Measurements from ENCODE around the gene KXD1. TPM values are rescaled to one million over a fixed set of nuclear protein-coding genes. Genes with fewer than 3 reads are reported as not detected.

Gene KXD1
- polyA plus RNA-seq, 6 donors from 2014 or later: 75.3 to 108 (median 84.5) TPM

DNA sequence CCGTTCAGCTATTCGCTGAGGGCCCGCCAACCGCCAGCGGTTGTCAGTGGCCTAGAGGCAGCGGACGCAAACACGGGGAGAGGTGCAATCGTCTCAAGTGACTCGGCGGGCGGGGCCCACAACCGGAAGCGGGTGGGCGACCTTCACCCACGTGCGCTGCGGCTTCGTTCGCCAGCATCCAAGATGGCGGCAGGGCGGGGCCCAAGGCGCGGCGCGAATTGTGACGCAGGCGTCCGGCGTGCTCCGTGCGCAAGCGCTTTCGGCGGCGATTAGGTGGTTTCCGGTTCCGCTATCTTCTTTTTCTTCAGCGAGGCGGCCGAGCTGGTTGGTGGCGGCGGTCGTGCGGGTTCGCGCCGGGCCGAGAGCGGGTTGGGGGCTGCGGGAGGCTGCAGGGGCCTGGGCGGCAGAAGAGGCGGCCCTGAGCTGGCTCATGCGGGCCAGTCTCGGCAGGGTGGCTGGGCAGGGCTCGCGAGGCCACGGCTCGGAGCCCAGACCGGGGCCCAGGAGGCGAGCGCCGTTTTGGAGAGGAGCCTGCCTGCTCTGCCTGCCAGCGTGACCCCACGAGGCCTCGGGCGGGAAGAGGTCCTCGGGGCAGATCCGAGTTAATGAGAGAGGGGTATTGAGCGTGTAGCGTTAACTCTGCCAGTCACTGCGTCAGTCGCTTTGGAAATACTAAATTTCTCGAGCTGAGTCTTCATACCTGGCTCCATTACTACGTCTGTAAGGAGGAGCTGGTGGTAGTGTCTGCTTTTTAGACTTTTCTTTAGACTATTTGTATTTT lies 14.1 kb downstream of the KXD1 start, which contains the start of gene UBA52:
TSS of gene UBA52 (plus strand) at position 294 of the 781 bp plus-strand sequence. CDS start 1,444 bp downstream, outside the sequence.
- Mint-ChIP-seq H3K27me3 (no peaks in the 10 kb centered on the region), H3K27ac (peak within 1 kb of the TSS; percentile 96 to 100 (median 98)), H3K4me1 (peaks cover 21 to 36% (median 29%) of the 10 kb centered on the region in 3 donors), H3K36me3 (peaks cover 0 to 10% of the 10 kb centered on the region in 2 donors), H3K9me3 (no peaks in the 10 kb centered on the region), H3K4me3 (peak within 1 kb of the TSS; percentile 91 to 98 (median 96))
- peak; percentile 100 for DNase-seq
- peak; percentile 91 to 92 for ATAC-seq (ENCODE audit: low read depth in 2 of 2)

DNA sequence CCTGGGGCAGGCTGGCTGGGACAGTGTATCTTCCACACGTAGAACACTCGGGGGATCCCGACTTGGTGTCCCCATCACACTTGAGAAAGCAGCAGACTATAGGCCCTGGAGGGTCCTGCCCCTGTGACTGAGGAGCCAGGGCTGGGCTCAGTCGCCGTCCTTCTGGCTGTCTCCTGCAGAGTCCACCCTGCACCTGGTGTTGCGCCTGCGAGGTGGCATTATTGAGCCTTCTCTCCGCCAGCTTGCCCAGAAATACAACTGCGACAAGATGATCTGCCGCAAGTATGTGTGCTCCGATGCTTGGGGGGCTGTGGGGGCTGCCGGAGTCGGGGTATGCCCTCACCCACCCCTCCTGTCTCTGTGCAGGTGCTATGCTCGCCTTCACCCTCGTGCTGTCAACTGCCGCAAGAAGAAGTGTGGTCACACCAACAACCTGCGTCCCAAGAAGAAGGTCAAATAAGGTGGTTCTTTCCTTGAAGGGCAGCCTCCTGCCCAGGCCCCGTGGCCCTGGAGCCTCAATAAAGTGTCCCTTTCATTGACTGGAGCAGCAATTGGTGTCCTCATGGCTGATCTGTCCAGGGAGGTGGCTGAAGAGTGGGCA lies 17.1 kb downstream of the KXD1 start:
- Mint-ChIP-seq H3K9me3 (no peaks in the 10 kb centered on the region), H3K36me3 (peaks cover 0 to 10% of the 10 kb centered on the region in 2 donors), H3K27me3 (no peaks in the 10 kb centered on the region), H3K4me3 (peak overlapping the region in 4 of 8 donors; percentile 12 to 71 (median 38)), H3K27ac (peak overlapping the region in 2 of 6 donors; percentile 15 to 76), H3K4me1 (peaks cover 21 to 36% (median 27%) of the 10 kb centered on the region in 3 donors)
- ATAC-seq (ENCODE audit: low read depth in 2 of 2) (no peak), DNase-seq (no peak)

DNA sequence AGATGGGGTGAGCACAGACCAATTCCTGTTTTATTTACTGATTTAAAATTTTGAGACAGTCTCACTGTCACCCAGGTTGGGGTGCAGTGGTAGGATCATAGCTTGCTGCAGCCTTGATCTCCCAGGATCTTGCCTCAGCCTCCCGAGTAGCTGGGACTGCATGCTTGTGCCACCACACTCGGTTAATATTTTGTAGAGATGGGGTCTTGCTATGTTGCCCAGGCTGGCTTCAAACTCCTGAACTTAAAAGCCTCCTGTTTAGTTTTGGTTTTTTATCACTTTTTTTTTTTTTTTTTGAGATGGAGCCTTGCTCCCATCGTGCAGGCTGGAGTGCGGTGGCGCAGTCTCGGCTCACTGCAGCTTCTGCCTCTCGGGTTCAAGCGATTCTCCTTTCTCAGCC lies 18.7 kb downstream of the KXD1 start:
- ATAC-seq (ENCODE audit: low read depth in 2 of 2): no peak
- Mint-ChIP-seq H3K36me3 (peaks cover 0 to 10% of the 10 kb centered on the region in 2 donors), H3K4me3 (peak overlapping the region in 1 of 8 donors; percentile 45), H3K4me1 (peaks cover 18 to 33% (median 25%) of the 10 kb centered on the region in 3 donors), H3K27ac (no peak overlapping the region), H3K27me3 (no peaks in the 10 kb centered on the region), H3K9me3 (no peaks in the 10 kb centered on the region)
- no peak for DNase-seq

DNA sequence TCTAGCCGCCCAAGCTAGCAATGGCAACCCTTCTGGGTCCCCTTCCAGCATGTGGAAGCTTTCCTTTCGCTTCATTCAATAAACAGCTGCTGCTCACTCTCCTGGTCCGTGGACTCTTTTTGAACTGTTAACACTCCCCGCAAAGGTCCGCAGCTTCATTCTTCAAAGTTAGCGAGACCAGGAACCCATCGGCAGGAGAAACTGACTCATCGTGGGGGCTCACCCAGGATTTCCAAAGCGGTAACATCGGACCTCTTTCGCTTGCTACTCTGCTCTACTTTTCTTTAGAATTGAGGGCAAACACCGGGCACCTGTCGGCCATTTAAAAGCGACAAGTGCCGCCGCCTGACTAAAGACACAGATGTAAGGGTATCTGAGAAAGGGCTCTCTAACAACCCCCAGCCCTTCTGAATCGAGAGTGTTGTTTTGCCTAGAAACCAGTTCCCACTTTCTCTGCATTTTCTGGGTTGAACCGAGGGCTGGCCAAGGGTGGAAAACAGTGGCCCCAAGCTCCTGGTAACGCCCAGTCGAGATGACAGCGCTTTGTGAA lies 19.8 kb downstream of the KXD1 start:
- H3K36me3 Mint-ChIP-seq: peaks cover 0 to 10% of the 10 kb centered on the region in 2 donors
- no peak for ATAC-seq (ENCODE audit: low read depth in 2 of 2)
- DNase-seq: no peak
- peak overlapping the region in 3 of 8 donors; percentile 6 to 45 (median 15) for H3K4me3 Mint-ChIP-seq
- peaks cover 9 to 24% (median 18%) of the 10 kb centered on the region in 3 donors for H3K4me1 Mint-ChIP-seq
- no peaks in the 10 kb centered on the region for H3K9me3 Mint-ChIP-seq
- no peaks in the 10 kb centered on the region for H3K27me3 Mint-ChIP-seq
- H3K27ac Mint-ChIP-seq: peak overlapping the region in 2 of 6 donors; percentile 54 to 75

DNA sequence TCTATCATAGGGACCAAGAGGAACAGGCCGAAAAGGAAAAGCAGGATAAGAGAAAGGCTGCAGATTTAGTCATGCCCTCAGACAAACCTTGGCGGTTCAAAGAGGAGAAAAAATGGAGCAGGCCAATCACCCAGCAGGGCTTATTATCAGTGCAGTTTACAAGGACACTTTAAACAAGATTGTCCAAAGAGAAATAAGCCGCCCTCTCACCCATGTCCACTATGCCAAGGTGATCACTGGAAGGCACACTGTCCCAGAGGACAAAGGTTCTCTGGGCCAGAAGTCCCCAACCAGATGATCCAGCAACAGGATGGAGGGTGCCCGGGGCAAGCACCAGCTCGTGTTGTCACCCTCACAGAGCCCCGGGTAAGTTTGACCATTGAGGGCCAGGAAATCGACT lies 22.6 kb downstream of the KXD1 start:
- Mint-ChIP-seq H3K4me3 (no peak overlapping the region), H3K9me3 (no peaks in the 10 kb centered on the region), H3K27ac (no peak overlapping the region), H3K27me3 (no peaks in the 10 kb centered on the region), H3K4me1 (peaks cover 2 to 6% (median 3%) of the 10 kb centered on the region in 3 donors), H3K36me3 (no peaks in the 10 kb centered on the region)
- DNase-seq: no peak
- ATAC-seq (ENCODE audit: low read depth in 2 of 2): no peak

DNA sequence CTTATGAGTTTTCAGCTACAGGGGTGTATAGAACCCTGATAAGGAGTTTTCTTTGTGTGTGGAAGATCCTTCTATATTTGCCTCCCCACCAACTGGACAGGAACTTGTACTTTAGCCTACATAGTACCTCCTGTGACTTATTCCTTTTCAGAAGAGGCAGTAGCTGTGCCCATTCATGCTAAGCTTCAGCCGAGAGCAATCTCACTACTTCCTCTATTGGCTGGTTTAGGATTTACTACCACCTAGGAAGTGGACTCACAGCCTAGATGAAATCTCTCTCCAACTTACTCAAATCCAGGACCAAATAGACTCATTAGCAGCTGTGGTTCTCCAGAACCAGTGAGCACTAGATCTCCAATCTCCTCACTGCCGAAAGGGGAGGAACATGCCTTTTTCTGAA lies 28.6 kb downstream of the KXD1 start:
- no peaks in the 10 kb centered on the region for H3K36me3 Mint-ChIP-seq
- H3K4me3 Mint-ChIP-seq: peak overlapping the region in 5 of 8 donors; percentile 13 to 83 (median 34)
- H3K27me3 Mint-ChIP-seq: no peaks in the 10 kb centered on the region
- H3K9me3 Mint-ChIP-seq: no peaks in the 10 kb centered on the region
- H3K27ac Mint-ChIP-seq: peak overlapping the region in 1 of 6 donors; percentile 71
- H3K4me1 Mint-ChIP-seq: peaks cover 29 to 47% (median 46%) of the 10 kb centered on the region in 3 donors
- ATAC-seq (ENCODE audit: low read depth in 2 of 2): no peak
- no peak for DNase-seq

DNA sequence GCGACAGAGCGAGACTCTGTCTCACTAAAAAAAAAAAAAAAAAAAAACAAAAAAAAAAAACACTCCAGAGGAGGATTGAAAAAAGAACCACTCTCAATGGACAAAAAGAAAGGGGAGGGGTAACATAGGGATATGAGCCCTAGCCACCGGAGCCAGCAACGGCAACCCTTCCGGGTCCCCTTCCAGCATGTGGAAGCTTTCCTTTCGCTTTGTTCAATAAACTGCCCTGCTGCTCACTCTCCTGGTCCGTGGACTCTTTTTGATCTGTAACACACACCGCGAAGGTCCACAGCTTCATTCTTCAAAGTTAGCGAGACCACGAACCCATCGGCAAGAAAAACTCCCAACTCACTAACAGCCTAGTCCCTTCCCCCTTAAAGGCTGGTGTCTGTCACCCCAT lies 29.9 kb downstream of the KXD1 start:
- Mint-ChIP-seq H3K27me3 (no peaks in the 10 kb centered on the region), H3K4me3 (peak overlapping the region in 6 of 8 donors; percentile 13 to 94 (median 86)), H3K9me3 (no peaks in the 10 kb centered on the region), H3K27ac (peak overlapping the region in 3 of 6 donors; percentile 83 to 96 (median 86)), H3K4me1 (peaks cover 29 to 49% (median 46%) of the 10 kb centered on the region in 3 donors), H3K36me3 (no peaks in the 10 kb centered on the region)
- DNase-seq: no peak
- no peak for ATAC-seq (ENCODE audit: low read depth in 2 of 2)

DNA sequence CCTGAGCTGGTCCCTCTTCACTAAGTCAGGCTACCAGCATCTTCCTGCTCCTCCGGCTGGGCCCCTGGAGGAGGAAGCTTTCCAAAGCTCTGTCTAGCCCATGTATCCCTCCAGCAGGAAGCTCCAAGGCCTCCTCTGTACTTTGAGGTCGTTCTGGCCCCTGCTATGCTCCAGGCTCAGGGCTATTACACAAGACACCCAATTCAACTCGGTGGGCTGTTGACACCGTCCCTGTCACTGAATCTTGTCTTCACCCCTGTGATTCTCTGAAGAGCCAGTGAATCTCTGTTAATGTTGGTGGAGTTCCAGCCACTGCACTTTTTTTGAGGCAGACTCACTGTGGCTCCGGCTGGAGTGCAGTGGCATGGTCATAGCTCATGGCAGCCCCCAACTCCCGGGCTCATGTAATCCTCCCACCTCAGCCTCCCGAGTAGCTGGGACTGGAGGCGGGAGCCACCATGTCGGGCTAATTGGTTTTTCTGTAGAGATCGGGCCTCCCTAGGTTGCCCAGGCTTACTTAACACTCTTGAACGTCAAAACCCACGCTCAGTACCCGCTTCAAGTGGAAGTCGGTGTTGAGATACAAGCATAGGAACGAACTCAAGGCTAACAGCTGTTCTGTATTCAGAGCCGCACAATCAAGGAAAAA lies 30.4 kb downstream of the KXD1 start:
- Mint-ChIP-seq H3K36me3 (no peaks in the 10 kb centered on the region), H3K4me1 (peaks cover 29 to 49% (median 46%) of the 10 kb centered on the region in 3 donors), H3K27ac (peak overlapping the region; percentile 22 to 97 (median 88)), H3K9me3 (no peaks in the 10 kb centered on the region), H3K4me3 (peak overlapping the region; percentile 83 to 95 (median 90)), H3K27me3 (no peaks in the 10 kb centered on the region)
- DNase-seq (no peak), ATAC-seq (ENCODE audit: low read depth in 2 of 2) (no peak)

DNA sequence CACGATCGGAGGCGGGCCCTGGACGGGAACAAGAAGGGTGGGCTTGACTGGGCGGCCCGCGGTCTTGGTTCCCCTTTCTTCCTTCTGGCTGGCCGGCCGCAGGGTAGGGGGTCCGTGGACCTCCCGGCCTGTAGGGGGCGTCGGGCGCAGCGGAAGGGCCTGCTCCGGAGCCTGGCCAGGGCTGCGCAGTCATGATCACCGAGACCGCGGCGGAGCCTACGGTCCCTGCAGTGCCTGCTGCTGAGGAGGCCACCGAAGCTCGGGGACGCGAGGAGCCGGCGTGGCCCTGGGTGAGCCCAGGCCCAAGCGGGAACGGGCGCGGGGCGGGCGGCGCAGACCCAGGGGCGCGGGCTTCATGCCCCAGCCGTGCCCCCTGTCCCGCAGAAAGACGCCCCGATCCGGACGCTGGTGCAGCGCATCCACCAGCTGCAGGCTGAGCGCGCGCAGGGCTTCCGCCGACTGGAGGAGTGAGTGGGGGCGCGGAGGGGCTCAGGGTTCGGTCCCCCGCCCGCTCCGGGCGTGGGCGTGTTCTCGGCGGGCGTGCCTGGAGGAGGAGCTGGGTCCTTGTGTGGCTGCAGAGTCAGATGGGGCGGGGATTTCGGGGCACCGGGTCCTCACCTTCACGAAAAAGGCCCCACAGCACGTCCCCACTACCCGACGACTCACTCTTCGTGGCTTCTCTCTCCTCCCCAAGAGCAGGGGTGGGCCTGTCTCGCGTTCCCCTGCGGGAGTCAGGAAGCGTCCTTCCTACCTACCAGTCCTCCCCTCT lies 31.1 kb downstream of the KXD1 start, which contains the start of gene REX1BD:
TSS of gene REX1BD (plus strand) at position 188 of the 769 bp plus-strand sequence. CDS start at position 192, 4 bp downstream.
- ATAC-seq (ENCODE audit: low read depth in 2 of 2) (peak; percentile 76 to 77), DNase-seq (peak; percentile 89)
- no peaks in the 10 kb centered on the region for H3K9me3 Mint-ChIP-seq
- H3K27me3 Mint-ChIP-seq: no peaks in the 10 kb centered on the region
- peaks cover 29 to 51% (median 49%) of the 10 kb centered on the region in 3 donors for H3K4me1 Mint-ChIP-seq
- peak within 1 kb of the TSS; percentile 39 to 97 (median 92) for H3K27ac Mint-ChIP-seq
- H3K4me3 Mint-ChIP-seq: peak within 1 kb of the TSS; percentile 83 to 95 (median 90)
- H3K36me3 Mint-ChIP-seq: no peaks in the 10 kb centered on the region

DNA sequence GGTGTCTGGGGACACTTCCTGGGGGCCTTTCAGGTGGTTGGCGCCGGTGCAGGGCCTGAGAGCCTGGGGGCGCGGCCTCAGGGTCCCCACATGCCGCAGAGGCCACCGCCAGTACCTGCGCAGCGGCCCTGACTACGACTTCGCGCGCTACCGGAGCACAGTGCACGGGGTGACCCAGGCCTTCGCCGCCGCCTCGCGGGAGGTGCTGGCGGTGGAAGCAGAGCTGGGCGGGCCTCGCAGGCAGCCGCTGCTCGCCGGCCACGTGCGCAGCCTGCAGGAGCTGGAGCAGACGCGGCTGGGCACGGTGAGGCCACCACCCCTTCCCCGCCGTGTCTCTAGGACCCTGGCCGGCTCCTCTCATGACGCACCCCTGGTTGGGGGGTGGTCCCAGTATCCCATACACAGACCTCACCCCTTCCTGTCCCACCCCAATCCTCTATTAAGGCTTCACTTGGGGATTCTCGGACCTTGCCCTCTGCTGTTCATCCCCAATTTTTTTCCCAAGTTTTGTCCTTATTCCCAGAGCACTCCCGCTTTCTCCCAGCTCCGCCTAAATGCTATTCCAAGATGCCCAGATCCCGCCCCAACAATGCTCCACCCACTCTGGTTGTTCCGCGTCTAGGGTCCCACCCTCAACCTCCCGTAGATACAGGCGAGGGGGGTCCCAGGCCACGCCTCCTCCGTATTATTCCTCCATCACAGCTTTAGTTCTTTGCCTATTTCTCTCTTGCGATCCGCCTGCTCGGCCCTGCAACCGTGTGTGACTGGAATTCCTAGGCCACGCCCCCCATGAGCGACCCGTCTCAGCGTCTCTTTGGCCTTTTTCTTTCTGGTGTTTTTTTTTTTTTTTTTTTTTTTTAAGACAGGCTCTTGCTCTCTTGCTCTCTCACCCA lies 32.0 kb downstream of the KXD1 start:
- H3K27ac Mint-ChIP-seq: peak overlapping the region; percentile 39 to 96 (median 88)
- peak; percentile 62 for DNase-seq
- H3K4me3 Mint-ChIP-seq: peak overlapping the region; percentile 83 to 95 (median 90)
- H3K4me1 Mint-ChIP-seq: peaks cover 32 to 51% (median 51%) of the 10 kb centered on the region in 3 donors
- H3K27me3 Mint-ChIP-seq: no peaks in the 10 kb centered on the region
- H3K36me3 Mint-ChIP-seq: no peaks in the 10 kb centered on the region
- no peaks in the 10 kb centered on the region for H3K9me3 Mint-ChIP-seq
- peak; percentile 44 to 50 for ATAC-seq (ENCODE audit: low read depth in 2 of 2)

DNA sequence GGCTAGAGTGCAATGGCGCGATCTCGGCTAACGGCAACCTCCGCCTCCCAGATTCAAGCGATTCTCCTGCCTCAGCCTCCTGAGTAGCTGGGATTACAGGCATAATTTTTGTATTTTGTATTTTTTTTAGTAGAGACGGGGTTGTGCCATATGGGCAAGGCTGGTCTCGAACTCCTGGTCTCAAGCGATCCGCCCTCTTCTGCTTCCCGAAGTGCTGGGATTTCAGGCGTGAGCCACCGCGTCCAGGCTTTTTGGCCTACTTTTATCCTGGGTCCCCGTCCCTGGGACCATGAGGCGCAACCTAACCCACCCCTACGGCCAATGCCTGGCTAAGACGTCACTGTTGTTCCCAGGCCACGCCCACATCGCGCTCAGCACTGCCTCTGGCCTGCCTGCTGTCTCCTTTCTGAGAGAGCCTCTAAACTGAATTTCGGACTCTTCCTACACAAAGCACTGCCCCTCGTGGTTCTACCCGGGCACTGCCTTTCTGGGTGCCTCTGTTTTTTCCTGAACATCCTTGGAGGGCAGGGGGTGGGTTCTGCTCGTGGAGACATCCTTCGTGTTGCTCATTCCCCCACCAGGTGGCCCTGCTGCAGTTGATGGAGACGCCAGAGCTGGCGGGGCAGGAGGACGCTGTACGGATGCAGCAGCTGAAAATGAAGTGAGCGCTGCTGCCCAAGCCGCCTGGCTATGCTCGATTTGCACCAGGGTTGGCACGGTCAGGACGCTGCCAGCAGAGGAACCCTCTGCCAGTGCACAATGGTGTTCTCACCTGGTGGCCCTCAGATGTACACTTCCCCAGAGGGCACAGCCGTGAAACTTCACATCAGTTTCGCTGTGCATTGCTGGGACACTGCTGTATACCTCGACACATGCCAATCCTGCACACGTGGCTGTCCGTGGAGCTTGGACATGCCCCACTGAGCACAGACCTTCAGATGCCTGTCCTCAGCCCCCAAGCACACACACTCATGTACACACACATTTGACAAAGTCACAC lies 32.9 kb downstream of the KXD1 start:
- peaks cover 34 to 54% (median 50%) of the 10 kb centered on the region in 3 donors for H3K4me1 Mint-ChIP-seq
- no peaks in the 10 kb centered on the region for H3K36me3 Mint-ChIP-seq
- DNase-seq: no peak
- H3K9me3 Mint-ChIP-seq: no peaks in the 10 kb centered on the region
- H3K4me3 Mint-ChIP-seq: peak overlapping the region; percentile 51 to 95 (median 88)
- ATAC-seq (ENCODE audit: low read depth in 2 of 2): no peak
- no peaks in the 10 kb centered on the region for H3K27me3 Mint-ChIP-seq
- H3K27ac Mint-ChIP-seq: peak overlapping the region in 3 of 6 donors; percentile 24 to 83 (median 49)
